ENCODE results near the gene TIFAB.

GRCh38 chr5:135423846-135424168 lies 28.3 kb downstream of the TIFAB start:
- TF ChIP-seq CTCF (IDR thresholded peaks at IDR 0.05): no peak
- no peak for TF ChIP-seq POLR2AphosphoS5 (IDR thresholded peaks at IDR 0.05)
- no peak for TF ChIP-seq POLR2A (IDR thresholded peaks at IDR 0.05)
- no peak for TF ChIP-seq EP300 (IDR thresholded peaks at IDR 0.05)

Measured in sigmoid colon (tissue), 4 donors.